ENCODE data around the gene ARID3B.
"Not testable (repeated sequence)": the region's sequence is repeated elsewhere in the genome, so short reads cannot be mapped to it uniquely, and the experiment has no call there.

Gene ARID3B

GRCh38 chr15:74625693-74626092, 84.7 kb downstream of the ARID3B start:
- no peak for DNase-seq

- DNase-seq: no peak
These were observed 85.3 kb downstream of the ARID3B start for GRCh38 chr15:74626336-74626735.

- no peak for DNase-seq
These were observed 86.0 kb downstream of the ARID3B start for GRCh38 chr15:74626752-74627692.

GRCh38 chr15:74627766-74628165, 86.7 kb downstream of the ARID3B start:
- DNase-seq: no peak

- DNase-seq: no peak
These were observed 87.2 kb downstream of the ARID3B start for GRCh38 chr15:74628199-74628598.

GRCh38 chr15:74628949-74629348, 87.9 kb downstream of the ARID3B start:
- DNase-seq: no peak

GRCh38 chr15:74629696-74630095, 88.7 kb downstream of the ARID3B start:
- not testable (repeated sequence) for DNase-seq

GRCh38 chr15:74630284-74631086, 89.5 kb downstream of the ARID3B start:
- no peak for DNase-seq

- no peak for DNase-seq
These were observed 90.0 kb downstream of the ARID3B start for GRCh38 chr15:74631087-74631385.

GRCh38 chr15:74631408-74631807, 90.4 kb downstream of the ARID3B start:
- no peak for DNase-seq

- DNase-seq: peak; percentile 66
These were observed 91.0 kb downstream of the ARID3B start for GRCh38 chr15:74631935-74632560.

- no peak for DNase-seq
These were observed 91.6 kb downstream of the ARID3B start for GRCh38 chr15:74632601-74633000.

- DNase-seq: no peak
These were observed 92.8 kb downstream of the ARID3B start for GRCh38 chr15:74633781-74634180.

- peak; percentile 74 for DNase-seq
These were observed 94.2 kb downstream of the ARID3B start for GRCh38 chr15:74635228-74635627.

GRCh38 chr15:74636984-74637383, 96.0 kb downstream of the ARID3B start:
- no peak for DNase-seq

GRCh38 chr15:74641151-74641550, 100.1 kb downstream of the ARID3B start:
- DNase-seq: no peak

- DNase-seq: no peak
These were observed 101.3 kb downstream of the ARID3B start for GRCh38 chr15:74642348-74642733.

- no peak for DNase-seq
These were observed 102.0 kb downstream of the ARID3B start for GRCh38 chr15:74642734-74643664.

- no peak for DNase-seq
These were observed 102.7 kb downstream of the ARID3B start for GRCh38 chr15:74643665-74644204.

GRCh38 chr15:74646480-74646879, 105.5 kb downstream of the ARID3B start:
- no peak for DNase-seq

Data from stimulated activated CD4-positive, alpha-beta T cell treated with anti-CD3 and anti-CD28 coated beads, Interleukin-4, amount 100 ng/mL, for 1 hour (primary cell).